Cortex of kidney (tissue), 1 donor: ENCODE data around the gene WDR36.
A peak's percentile ranks its signal among the peaks of the same experiment; 100 is the strongest.

Source experiments
- DNase-seq: peaks from one replicate; lab custom pipeline; 2025; lab: John Stamatoyannopoulos, UW

WDR36 gene

GRCh38 chr5:111092062-111092853, at the start of gene WDR36:
TSS of gene WDR36 (plus strand) at chr5:111092348. CDS start at chr5:111092457, 109 bp downstream.
- peak; percentile 16 for DNase-seq

- no peak for DNase-seq
These were observed 48.2 kb upstream of the WDR36 start for GRCh38 chr5:111043712-111044506.

- DNase-seq, result no peak
These were observed 34.1 kb upstream of the WDR36 start for GRCh38 chr5:111058064-111058463.

- DNase-seq, result no peak
These were observed 32.0 kb upstream of the WDR36 start for GRCh38 chr5:111060169-111060568.

GRCh38 chr5:111061618-111062017, 30.5 kb upstream of the WDR36 start:
- no peak for DNase-seq

GRCh38 chr5:111063709-111064322, 28.3 kb upstream of the WDR36 start:
- DNase-seq, result no peak

GRCh38 chr5:111066261-111066938, 25.7 kb upstream of the WDR36 start:
- no peak for DNase-seq

- DNase-seq, result no peak
These were observed 23.9 kb upstream of the WDR36 start for GRCh38 chr5:111068213-111068612.

- DNase-seq, result no peak
These were observed 22.3 kb upstream of the WDR36 start for GRCh38 chr5:111069839-111070238.

GRCh38 chr5:111070272-111071134, 21.6 kb upstream of the WDR36 start:
- DNase-seq, result no peak

GRCh38 chr5:111071413-111071812, 20.7 kb upstream of the WDR36 start, which contains the start of gene TSLP:
TSS of gene TSLP (plus strand) at chr5:111071713. CDS start at chr5:111071891, 178 bp downstream.
- no peak for DNase-seq

- DNase-seq, result no peak
These were observed 19.0 kb upstream of the WDR36 start for GRCh38 chr5:111072949-111073682.

- no peak for DNase-seq
These were observed 17.9 kb upstream of the WDR36 start for GRCh38 chr5:111074244-111074643.

- no peak for DNase-seq
These were observed 16.6 kb upstream of the WDR36 start for GRCh38 chr5:111075520-111075919.

GRCh38 chr5:111076091-111076490, 16.1 kb upstream of the WDR36 start:
- DNase-seq, result no peak

- no peak for DNase-seq
These were observed 14.5 kb upstream of the WDR36 start for GRCh38 chr5:111077678-111078077.

- DNase-seq, result no peak
These were observed 12.3 kb upstream of the WDR36 start for GRCh38 chr5:111079846-111080245.

- no peak for DNase-seq
These were observed 8.8 kb upstream of the WDR36 start for GRCh38 chr5:111083323-111083722.

GRCh38 chr5:111095982-111096381, 3.8 kb downstream of the WDR36 start:
- no peak for DNase-seq

GRCh38 chr5:111099058-111099778, 7.1 kb downstream of the WDR36 start:
- no peak for DNase-seq
